ENCODE results near the gene SEC62.
A peak's percentile ranks its signal among the peaks of the same experiment; 100 is the strongest.

The SEC62 gene

GRCh38 chr3:170000051-170000450, 33.4 kb downstream of the SEC62 start:
- no peaks in the 10 kb centered on the region for H3K9me3 Mint-ChIP-seq
- H3K4me1 Mint-ChIP-seq = peaks cover 6% of the 10 kb centered on the region
- H3K27ac Mint-ChIP-seq = no peak overlapping the region
- H3K4me3 Mint-ChIP-seq = no peak overlapping the region
- H3K27me3 Mint-ChIP-seq (ENCODE audit: low read depth) = no peaks in the 10 kb centered on the region
- H3K36me3 Mint-ChIP-seq (ENCODE audit: low read depth) = peaks cover 25% of the 10 kb centered on the region
- TF ChIP-seq, protein P1, sequence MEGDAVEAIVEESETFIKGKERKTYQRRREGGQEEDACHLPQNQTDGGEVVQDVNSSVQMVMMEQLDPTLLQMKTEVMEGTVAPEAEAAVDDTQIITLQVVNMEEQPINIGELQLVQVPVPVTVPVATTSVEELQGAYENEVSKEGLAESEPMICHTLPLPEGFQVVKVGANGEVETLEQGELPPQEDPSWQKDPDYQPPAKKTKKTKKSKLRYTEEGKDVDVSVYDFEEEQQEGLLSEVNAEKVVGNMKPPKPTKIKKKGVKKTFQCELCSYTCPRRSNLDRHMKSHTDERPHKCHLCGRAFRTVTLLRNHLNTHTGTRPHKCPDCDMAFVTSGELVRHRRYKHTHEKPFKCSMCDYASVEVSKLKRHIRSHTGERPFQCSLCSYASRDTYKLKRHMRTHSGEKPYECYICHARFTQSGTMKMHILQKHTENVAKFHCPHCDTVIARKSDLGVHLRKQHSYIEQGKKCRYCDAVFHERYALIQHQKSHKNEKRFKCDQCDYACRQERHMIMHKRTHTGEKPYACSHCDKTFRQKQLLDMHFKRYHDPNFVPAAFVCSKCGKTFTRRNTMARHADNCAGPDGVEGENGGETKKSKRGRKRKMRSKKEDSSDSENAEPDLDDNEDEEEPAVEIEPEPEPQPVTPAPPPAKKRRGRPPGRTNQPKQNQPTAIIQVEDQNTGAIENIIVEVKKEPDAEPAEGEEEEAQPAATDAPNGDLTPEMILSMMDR (IDR thresholded peaks at IDR 0.05; ENCODE audit: unreplicated experiment in 3 of 3) = no peak

- peak overlapping the region in 2 of 3 experiments; percentile 18 to 19 for H3K27ac Mint-ChIP-seq
- TF ChIP-seq, protein P1 (IDR thresholded peaks at IDR 0.05; ENCODE audit: unreplicated experiment in 3 of 3) = no peak
- no peaks in the 10 kb centered on the region for H3K9me3 Mint-ChIP-seq
- peaks cover 14% of the 10 kb centered on the region for H3K36me3 Mint-ChIP-seq (ENCODE audit: low read depth)
- no peaks in the 10 kb centered on the region for H3K27me3 Mint-ChIP-seq (ENCODE audit: low read depth)
- H3K4me3 Mint-ChIP-seq = no peak overlapping the region
- H3K4me1 Mint-ChIP-seq = peaks cover 6% of the 10 kb centered on the region
Observed at GRCh38 chr3:170002231-170002630, 35.6 kb downstream of the SEC62 start.

GRCh38 chr3:170002879-170003278, 36.3 kb downstream of the SEC62 start:
- Mint-ChIP-seq H3K27me3 (ENCODE audit: low read depth) (no peaks in the 10 kb centered on the region), H3K4me1 (peaks cover 6% of the 10 kb centered on the region), H3K36me3 (ENCODE audit: low read depth) (peaks cover 14% of the 10 kb centered on the region), H3K9me3 (no peaks in the 10 kb centered on the region), H3K4me3 (no peak overlapping the region), H3K27ac (no peak overlapping the region)
- TF ChIP-seq, protein P1 (IDR thresholded peaks at IDR 0.05; ENCODE audit: unreplicated experiment in 3 of 3) = no peak

DNA sequence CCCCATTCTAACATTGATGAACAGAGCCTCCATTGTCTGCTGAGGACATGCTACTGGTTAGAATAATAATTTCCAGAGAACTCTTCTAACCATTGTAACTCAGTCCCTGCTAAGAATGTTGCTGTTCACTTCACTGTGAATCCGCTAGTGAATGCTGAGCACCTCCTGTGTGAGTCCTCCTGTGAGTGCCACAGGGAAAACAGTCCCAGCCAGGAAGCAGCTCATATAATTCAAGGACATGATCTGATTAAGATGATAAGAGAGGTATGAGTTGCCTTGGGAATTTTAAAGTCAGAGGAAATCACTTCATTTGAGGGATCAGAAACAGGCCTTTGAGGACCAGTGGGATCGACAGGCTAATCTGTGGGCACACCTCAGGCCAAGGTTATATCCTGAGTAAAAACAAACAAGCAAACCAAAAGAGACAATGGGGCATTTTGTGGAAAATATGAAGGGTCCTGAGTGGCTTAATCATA, 37.3 kb downstream of the SEC62 start:
- Mint-ChIP-seq H3K9me3 (no peaks in the 10 kb centered on the region), H3K4me3 (no peak overlapping the region), H3K27me3 (ENCODE audit: low read depth) (no peaks in the 10 kb centered on the region), H3K27ac (peak overlapping the region in 1 of 3 experiments; percentile 6), H3K36me3 (ENCODE audit: low read depth) (peaks cover 9% of the 10 kb centered on the region), H3K4me1 (peaks cover 6% of the 10 kb centered on the region)
- TF ChIP-seq, protein P1 (IDR thresholded peaks at IDR 0.05; ENCODE audit: unreplicated experiment in 3 of 3) = no peak

- peaks cover under 1% of the 10 kb centered on the region for H3K4me1 Mint-ChIP-seq
- no peaks in the 10 kb centered on the region for H3K9me3 Mint-ChIP-seq
- TF ChIP-seq, protein P1 (IDR thresholded peaks at IDR 0.05; ENCODE audit: unreplicated experiment in 3 of 3) = no peak
- H3K36me3 Mint-ChIP-seq (ENCODE audit: low read depth) = no peaks in the 10 kb centered on the region
- H3K27me3 Mint-ChIP-seq (ENCODE audit: low read depth) = no peaks in the 10 kb centered on the region
- H3K27ac Mint-ChIP-seq = no peak overlapping the region
- no peak overlapping the region for H3K4me3 Mint-ChIP-seq
Observed at GRCh38 chr3:170007031-170007663, 40.5 kb downstream of the SEC62 start.

- Mint-ChIP-seq H3K27ac (no peak overlapping the region), H3K27me3 (ENCODE audit: low read depth) (no peaks in the 10 kb centered on the region), H3K36me3 (ENCODE audit: low read depth) (no peaks in the 10 kb centered on the region), H3K9me3 (no peaks in the 10 kb centered on the region), H3K4me1 (no peaks in the 10 kb centered on the region), H3K4me3 (no peak overlapping the region)
- TF ChIP-seq, protein P1 (IDR thresholded peaks at IDR 0.05; ENCODE audit: unreplicated experiment in 3 of 3) = no peak
Observed at GRCh38 chr3:170010498-170010897, 43.9 kb downstream of the SEC62 start.
